Right kidney (tissue), 9 donors: ENCODE results near the gene FAM219A.

Experiments
- DNase-seq: peaks from one replicate; pipeline ENCODE4 v3.0.0-alpha.2; 2016
- long read RNA-seq, 8 donors: transcript quantifications; one replicate each; lab custom pipeline, GENCODE V29; 2026

Gene FAM219A, protein sequence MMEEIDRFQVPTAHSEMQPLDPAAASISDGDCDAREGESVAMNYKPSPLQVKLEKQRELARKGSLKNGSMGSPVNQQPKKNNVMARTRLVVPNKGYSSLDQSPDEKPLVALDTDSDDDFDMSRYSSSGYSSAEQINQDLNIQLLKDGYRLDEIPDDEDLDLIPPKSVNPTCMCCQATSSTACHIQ
- long read RNA-seq, donor 1 = 0 reads
- long read RNA-seq, donor 2, partial matches to known transcripts = 0 of 1 reads
- long read RNA-seq, donor 2, other reads (novel, unspliced or antisense) = 0 of 1 reads
- long read RNA-seq, donor 3, partial matches to known transcripts = 0 of 3 reads
- long read RNA-seq, donor 3, other reads (novel, unspliced or antisense) = 0 of 3 reads
- long read RNA-seq, donor 4, partial matches to known transcripts = 0 of 4 reads
- long read RNA-seq, donor 4, other reads (novel, unspliced or antisense) = 0 of 4 reads
- long read RNA-seq, donor 5, partial matches to known transcripts = 0 of 2 reads
- long read RNA-seq, donor 5, other reads (novel, unspliced or antisense) = 0 of 2 reads
- long read RNA-seq, donor 6, partial matches to known transcripts = 0 of 2 reads
- long read RNA-seq, donor 6, other reads (novel, unspliced or antisense) = 0 of 2 reads
- long read RNA-seq, donor 7, transcript FAM219A-201 (6 exons, 3,588 nt) = major isoform, 6 of 11 reads
- long read RNA-seq, donor 7, partial matches to known transcripts = 0 of 11 reads
- long read RNA-seq, donor 7, other reads (novel, unspliced or antisense) = 0 of 11 reads
- long read RNA-seq, donor 8, partial matches to known transcripts = 0 of 1 reads
- long read RNA-seq, donor 8, other reads (novel, unspliced or antisense) = 0 of 1 reads

DNA sequence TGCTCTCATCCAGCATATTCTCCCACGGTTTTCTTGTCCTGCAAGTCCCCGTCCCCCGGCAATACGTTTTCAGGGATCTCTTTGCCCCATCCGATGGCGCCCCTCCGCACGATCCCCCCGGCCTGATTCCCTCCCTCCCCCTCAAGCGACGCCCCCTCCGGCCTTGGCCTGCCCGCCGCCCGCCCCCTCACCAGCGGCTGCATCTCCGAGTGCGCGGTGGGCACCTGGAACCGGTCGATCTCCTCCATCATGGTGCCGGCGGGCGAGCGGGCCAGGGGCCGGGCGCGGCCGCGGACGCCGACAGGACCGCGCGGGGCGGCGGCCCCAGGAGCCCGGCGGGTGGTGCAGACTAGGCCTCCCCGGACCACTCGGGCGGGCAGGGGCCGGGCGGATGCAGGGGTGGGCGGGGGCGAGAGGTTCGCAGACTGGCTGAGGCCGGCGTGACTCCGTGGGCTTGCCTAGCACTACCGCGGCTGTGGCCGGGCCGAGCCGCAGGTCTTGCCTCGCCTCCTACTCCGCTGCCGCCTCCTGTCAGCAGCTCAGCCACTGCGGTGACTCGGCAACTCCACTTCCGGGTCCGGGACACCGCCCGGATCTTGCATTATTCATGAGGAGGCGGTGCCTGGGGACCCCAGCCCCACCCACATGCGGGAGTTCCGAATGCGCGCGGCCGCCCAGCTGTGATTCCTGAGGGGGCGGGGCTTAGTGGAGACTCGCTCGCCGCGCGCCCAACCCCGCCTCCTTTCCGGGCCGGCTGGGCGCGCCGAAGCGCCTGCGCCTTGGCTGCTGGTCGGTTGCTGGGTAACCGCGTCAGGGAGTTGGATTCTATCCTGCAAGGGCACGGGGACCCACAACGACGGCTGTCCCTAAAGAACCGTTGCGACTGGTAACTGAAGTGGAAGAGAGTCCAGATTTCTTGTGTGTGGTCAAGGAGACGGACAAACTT, at the start of gene FAM219A, which contains the start of gene DNAI1:
TSS of gene FAM219A (minus strand) at position 558 of the 946 bp plus-strand sequence. CDS start at position 251, 307 bp downstream.
TSS of gene DNAI1 (plus strand) at position 793 of the 946 bp plus-strand sequence. CDS start 201 bp downstream, outside the sequence.
- DNase-seq = peak; percentile 95

DNA sequence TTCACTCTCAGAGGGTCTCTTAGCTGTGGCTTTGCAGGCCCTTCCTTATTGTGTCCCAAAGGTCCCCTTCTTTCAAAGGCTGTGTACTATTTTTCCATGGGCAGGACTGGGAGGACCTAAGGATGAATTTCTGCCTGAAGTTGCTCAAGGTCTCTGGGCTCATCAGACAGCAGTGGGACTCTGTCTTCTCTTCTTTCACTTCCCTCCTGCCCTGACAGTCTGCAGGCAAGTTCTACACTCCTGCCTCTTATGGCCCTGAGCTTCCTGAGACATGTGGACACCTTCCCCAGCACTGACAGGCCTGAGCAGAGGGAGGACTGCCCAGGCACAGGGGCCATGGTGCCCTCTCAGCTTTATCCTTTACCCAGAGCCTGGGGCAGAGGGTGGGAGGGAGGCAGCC, 49.6 kb upstream of the FAM219A start:
- DNase-seq = no peak

DNA sequence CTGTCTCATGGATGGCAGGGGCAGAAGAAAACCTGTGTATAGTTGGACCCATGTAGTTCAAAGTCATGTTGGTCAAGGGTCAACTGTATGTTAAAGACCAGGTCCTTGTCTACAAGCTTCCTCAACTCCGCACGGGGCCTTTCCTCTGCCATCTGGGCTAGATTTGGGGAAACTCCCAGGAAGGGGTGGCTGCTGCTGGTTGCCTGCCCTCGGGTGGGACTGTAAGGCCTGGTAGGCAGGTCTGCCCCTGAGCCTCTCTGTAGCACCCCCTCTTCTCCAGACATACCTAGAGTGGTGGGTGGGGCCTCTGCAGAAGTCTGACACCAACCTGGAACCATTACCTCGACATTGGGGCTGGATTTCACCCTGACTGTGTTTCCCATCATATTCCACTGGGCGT, 49.2 kb upstream of the FAM219A start:
- no peak for DNase-seq

DNA sequence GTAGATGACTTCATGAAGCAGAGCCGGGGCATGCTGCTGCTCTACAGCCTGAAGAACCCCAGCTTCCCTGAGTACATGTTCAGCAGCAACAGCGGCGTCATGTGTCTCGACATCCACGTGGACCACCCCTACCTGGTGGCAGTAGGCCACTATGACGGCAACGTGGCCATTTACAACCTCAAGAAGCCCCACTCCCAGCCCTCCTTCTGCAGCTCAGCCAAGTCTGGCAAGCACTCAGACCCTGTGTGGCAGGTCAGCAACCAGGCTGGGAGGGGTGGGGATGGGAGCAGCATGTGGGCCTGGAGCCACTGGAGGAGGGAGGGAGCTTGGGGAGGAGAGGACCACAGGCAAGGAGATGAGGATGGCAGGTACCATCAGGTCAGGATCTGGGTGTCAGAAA, 48.3 kb upstream of the FAM219A start:
- DNase-seq = no peak

DNA sequence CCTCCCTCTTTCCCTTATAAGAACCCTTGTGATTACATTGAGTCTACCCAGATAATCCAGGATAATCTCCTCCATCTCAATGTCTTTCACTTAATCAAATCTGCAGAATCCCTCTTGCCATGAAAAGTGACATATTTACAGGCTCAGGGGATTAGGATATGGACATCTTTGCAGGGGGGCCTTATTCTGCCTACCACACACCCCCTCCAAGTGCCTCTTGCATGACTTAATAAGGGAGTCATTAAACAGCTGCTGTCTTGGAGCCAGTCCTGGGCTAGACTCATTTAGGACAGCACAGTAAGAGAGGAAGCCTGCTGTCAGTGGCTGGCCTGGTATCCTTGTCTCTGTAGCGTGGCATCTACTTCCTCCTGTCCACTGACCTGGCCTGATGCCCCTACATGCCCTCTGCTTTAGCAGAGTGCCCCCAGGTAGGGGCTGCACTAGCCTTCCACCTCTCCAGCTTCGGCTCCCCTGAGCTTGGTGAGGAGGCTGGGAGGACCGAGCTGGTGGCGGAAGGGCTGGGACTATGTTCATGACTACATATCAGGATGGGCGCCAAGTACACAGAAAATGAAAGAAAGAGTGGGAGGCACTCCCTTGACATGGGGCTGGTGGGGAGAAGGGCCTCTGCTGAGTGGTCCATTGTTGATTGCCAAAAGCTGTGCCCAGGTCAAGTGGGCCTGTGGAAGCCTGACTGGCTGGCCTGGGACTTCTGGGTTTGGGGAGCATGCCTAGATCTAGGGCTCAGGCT, 47.2 kb upstream of the FAM219A start:
- DNase-seq = no peak

DNA sequence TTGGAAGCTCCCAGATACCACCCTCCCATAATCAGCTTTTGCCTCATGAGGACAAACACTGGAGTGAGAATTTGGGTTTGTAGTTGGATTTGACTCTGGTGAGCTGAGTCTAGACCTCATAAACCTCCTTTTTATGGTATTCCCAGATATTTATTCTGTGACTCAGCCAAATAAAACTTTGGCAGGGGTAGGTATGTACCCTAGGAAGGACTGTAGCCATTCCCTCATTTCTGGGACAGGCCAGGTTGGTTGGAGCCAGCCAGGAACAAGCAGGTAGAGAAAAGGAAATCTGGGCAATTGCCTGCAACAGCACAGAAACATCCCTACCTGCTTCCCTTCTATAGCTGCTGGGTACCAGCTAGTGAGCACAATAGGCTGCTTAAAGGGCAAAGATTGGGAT, 45.0 kb upstream of the FAM219A start:
- DNase-seq = no peak

DNA sequence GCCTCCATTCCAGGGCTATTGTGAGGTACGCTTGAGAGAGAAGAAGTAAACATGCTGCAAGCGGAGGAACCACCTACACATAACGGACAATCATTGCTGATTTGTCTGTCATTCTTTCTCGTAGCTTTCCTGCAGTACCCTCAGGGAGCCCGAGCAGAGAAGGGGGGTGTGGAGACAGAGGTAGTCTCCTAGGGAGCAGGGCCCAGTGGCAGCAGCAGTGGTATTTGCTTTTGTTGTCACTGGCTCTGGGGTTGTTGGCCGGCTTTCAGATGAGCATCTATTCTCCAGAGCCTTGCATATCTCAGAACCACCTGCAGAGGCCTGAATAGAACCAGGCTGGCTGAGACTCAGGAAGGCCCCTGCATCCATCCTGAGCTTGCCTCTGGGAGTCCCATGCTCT, 44.5 kb upstream of the FAM219A start:
- no peak for DNase-seq

DNA sequence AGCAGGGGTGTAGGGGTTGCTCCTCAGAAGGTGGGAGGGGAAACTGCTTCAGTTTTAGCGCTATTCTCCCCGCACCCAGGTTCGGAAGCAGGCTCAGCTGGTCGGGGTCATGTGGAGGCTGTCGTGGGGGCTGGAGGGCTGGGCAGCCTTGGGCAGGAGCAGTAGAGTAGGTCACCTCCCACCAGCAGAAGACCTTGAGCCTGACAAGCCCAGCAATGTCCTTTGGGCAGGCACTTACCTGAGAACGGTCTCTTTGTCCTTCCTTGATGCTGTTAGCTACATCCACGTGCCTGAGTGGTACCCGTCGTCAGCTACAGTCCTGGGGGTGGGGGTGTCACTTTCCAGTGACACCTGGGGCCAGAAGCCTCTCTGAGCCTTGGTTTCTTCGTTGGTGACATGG, 44.1 kb upstream of the FAM219A start:
- DNase-seq = no peak

DNA sequence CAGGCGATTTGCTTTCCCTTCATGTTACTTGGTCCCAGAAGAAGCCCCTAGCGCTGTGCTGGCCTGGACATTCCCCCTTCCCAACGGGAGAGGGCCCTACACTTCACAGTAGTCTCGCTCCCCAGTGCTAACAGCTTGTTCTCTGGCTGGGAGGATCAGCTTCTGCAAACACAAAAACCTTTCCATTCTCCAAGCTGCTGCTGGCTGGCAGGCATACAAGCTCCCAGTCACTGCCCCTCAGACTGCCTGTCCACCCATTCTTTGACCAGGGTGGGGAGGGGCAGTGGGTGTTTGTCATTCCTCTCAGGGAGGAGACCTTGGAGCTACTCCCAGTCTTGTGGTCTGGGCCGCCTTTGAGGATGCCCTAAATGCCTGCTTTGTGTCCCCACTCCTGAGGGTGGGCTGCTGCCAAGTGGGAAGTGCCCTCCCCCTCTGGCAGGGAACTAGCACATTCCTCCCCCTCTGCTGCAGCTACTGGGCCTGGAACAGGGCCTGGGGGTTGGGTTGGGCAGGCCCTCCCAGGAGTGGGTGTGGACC, 43.6 kb upstream of the FAM219A start:
- no peak for DNase-seq

DNA sequence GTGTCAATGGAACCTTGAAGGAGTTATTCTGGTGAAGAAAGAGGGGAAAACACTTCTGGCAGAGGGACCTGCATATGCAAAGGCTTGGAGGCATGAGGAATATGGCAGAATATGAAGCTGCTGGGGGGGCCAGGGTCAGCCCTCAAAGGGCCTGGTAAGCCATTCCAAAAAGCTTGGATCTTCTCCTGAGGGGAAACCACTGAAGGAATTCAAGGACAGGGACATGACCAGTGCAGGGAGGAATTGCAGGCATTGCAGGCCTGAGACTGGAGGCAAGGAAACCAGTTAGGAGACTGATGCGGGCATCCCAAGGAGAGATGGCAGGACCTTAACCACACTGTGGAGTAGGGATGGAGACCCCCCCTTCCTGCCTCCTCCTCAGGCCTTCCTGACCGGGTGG, 43.0 kb upstream of the FAM219A start:
- no peak for DNase-seq

DNA sequence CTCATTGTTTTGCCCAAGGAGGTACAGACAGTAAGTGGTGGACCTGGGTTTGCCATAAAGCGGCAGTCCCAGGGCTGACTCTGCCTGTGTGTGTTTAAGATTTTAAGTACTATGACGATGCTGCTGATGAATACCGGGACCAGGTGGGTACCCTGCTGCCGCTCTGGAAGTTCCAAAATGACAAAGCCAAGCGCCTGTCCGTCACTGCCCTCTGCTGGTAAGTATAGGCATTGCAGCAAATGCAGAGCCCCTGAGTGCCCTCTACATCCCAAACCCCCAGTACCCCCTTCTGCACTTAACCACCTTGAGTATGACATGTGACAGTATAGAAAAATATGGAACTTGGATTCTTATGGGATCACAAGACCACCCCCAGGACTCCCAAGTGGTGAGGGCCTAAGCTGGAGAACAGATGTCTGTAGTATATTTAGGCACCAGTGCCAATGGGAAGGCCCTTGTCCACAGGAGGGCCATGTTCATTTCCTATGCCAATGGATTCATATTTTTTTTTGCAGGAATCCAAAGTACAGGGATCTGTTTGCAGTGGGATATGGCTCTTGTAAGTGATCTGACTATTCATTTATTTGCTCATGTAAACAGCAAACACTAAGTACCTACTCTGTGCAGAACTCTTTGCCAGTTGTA, 42.4 kb upstream of the FAM219A start:
- DNase-seq = peak; percentile 49

DNA sequence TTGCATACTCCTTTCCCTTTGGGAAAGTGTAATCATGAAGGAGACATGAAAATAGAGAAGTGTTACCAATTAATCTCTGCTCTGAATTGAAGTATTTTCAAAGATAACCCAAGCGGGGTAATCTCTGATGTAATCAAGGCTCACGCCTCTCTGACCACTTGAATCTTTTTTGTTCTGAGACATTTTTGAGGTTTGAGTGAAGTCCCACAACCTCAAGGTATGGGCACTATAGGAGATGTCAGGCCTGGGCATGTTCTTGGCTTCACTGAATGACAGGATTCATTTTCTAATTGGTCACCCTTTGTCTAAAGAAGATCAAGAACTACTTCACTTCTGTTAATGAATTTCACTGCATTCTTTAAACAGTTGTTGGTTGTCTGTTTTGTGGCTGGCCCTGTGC, 40.7 kb upstream of the FAM219A start:
- no peak for DNase-seq

DNA sequence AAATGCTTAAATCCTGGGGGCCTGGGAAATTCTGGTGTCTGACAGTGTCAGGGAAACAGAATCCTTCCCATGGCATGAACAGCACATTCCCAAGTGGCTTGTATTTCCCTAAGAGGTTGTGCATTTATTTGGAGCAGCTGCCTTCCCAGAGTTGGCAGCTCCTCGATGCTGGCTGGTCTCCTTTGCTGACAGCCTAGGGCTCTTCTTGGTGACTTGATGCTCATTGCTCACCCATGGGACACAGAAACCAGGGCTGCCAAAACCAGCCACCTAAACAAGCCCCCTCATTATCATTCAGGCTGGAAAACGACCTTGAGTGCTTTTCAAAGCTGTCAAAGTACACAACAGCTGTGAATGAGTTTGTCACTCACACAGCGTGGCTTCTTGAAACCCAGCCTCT, 40.2 kb upstream of the FAM219A start:
- no peak for DNase-seq

DNA sequence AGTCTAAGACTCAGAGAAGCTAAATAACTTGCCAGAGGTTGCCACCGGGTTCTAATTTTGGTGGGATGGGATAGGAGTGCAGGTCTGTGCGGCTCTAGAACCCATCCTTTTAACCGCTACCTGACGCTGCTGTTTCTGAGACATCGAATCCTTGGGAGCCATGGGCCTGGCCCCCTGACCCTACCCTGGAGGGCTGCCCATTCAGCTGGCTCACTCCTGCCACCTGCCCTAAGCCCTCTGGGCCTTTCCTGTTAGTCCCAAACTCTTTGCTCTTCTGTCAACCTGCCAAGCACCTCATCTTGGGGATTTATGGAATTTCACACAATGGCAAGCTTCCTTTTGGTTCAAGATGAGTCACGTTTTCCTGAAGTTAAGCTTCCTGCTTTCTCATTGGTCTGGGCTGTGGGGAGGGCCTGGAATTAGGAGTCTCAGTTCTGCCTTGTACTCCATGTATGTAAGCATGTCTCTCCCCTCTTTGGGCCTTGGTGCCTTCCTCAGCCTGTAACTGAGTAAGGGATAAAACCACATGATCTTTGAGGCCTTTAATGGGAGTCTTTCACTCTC, 37.9 kb upstream of the FAM219A start:
- no peak for DNase-seq

DNA sequence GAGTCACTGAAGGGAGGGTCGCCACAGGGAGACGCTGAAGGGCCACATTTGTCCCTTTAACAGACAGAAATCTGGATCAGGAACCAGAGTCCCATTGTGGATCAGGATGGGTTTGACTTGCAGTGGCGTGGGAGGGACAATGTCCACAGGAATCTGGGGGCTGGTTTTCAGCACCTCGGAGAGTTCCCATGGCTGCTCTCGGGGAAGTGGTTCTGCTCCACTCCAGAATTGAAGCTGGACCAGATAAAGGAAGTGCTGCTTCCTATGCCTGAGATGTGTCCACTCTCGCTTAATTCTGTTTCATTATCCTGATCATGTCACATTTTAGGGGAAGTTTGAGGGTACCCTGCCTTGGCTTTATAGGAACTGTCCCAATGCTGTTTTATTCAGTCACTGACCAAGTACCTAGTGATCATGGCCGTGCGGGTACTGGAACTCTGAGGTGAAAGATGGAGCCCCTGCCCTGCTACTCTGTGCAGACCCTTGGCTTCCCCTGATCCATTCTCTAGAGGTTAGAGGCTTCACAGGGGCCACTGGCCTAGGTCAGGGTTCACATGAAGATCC, 35.7 kb upstream of the FAM219A start:
- peak; percentile 34 for DNase-seq

DNA sequence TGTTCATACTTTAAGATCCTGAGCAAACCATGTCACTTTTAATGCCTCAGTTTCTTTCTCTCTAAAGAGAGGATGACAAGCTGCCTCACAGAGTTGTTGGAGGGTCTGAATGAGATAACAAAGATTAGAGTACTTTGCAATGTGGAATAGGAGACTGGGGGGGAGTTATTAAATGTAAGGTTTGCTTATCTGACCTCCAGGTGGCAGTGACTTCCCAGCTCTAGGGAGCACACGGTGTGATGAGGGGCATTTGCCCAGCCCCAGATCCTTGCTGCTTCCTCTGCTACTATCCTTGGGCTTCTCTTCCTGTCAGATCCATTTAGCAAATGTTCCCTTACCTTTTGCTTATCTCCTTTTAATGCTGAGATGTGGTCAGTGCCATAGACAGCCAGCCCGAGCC, 33.7 kb upstream of the FAM219A start:
- DNase-seq = no peak

DNA sequence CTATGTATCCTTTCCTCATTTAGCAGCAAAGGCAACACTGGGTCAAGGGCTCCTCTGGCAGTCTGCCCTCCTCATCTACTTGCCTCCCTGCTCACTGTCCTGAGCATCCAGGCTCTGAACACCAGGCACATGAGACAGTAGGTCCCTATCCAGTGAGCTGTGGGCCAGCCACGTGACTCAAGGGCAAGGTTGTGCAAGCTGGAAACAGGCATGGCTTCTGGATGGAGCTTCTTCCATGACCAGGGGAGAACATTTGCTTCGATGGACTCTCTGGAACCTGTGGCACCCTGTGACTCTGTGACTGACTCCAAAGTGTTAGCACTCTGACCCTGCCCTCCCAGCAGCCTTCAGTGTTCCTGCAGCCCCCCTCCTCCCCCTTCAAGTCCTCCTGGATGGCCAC, 33.2 kb upstream of the FAM219A start:
- DNase-seq = no peak

DNA sequence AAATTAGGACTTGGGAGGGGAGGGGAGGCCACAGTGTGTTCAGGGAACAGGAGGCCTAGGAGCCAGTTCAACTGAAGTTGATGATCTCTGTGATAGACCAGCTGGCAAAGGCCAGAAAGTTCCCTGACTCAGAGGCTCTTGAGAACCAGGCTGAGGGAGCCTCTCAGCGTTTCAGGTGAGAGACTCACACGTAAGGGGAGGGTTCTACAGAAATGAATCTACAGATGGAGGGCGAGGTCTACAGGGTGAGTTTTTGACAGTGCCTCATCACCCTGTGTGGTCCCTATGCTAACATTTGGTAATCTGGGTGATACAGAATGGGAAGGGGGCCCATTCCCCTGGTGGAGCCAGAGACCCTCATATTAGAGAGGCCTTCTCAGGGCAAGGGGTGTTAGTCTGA, 32.4 kb upstream of the FAM219A start:
- DNase-seq = no peak

DNA sequence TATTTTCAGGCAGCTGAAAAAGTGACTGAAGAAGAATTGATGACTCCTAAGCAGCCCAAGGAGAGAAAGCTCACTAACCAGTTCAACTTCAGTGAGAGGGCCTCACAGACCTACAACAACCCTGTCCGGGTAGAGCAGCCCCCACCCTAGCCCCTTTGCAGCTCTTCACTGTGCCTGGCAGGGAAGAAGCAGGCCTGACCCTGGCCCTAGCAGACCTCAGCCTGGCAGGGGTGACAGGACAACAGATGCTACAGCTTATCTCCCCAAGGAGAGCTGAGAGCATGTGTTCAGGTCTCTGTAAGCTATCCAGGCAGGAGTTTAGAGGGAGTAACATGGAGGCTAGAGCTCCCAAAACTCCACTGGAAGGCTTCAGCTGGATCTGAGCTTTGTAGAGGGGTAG, 32.0 kb upstream of the FAM219A start:
- DNase-seq = no peak

DNA sequence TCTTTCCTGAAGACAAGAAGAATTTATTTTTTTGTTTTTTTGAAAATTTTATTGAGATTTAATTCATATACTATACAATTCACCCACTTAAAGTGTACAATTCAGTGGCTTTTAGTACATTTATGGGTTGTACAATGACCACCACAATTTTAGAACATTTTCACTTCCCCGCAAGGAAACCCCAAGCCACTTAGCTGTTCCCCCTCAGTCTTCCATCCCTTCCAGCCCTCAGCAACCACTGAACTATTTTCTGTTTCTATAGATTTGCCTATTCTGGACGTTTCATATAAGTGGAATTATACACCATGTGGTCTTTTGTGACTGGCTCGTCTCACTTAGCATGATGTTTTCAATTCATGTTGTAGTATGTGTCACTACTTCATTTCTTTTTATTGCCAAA, 28.2 kb upstream of the FAM219A start:
- no peak for DNase-seq
